Activated CD8-positive, alpha-beta memory T cell treated with anti-CD3 and anti-CD28 coated beads, Interleukin-2, amount 50 U/mL, for 24 hours (primary cell): ENCODE results near the gene ZMYND15.

ENCODE experiments used
- DNase-seq: peaks from one replicate; pipeline ENCODE4 v3.0.0-alpha.2; 2020; ENCODE audit errors: extremely low read depth

The ZMYND15 gene

GRCh38 chr17:4743216-4743615 lies 3.6 kb downstream of the ZMYND15 start:
- no peak for DNase-seq

GRCh38 chr17:4743898-4744297 lies 4.3 kb downstream of the ZMYND15 start:
- no peak for DNase-seq

DNA sequence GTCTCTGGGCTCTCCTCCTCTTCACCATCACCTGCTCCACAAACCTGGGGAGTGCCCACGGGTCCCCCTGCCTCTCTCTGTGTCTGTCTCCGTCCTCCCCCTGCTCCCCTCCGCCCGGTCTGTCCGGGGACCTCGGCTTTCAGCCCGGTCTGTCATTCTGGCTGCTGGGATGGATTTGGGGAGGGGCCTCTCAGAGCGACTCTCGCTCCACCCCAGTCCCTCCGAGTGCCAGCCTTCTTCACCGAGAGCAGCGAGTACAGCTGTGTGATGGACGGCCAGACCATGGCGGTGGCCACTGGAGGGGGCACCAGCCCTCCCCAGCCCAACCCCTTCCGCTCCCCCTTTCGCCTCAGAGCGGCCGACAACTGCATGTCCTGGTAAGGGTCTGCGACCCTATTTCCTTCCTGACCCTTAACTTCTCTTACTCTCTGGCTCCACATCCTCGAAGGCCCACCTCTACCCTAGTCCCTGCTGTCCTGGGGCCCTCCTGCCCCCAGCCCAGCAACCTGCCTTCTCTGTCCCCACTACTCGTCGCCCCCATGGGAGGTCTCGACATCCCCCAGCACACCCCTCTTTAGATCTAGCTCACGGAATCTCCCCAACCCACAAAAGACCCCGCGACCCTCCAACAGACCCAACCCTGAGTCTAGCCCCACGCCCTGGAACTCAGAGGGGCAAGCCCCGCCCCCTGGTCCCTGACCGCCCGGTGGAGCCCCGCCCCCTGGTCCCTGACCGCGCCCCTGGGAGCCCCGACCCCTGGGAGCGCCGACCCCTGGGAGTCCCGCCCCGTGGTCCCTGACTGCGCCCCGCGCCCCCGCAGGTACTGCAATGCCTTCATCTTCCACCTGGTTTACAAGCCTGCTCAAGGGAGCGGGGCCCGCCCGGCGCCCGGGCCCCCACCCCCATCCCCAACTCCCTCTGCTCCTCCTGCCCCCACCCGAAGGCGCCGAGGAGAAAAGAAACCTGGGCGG lies 5.7 kb downstream of the ZMYND15 start:
- no peak for DNase-seq

GRCh38 chr17:4747847-4748246 lies 8.2 kb downstream of the ZMYND15 start:
- no peak for DNase-seq

DNA sequence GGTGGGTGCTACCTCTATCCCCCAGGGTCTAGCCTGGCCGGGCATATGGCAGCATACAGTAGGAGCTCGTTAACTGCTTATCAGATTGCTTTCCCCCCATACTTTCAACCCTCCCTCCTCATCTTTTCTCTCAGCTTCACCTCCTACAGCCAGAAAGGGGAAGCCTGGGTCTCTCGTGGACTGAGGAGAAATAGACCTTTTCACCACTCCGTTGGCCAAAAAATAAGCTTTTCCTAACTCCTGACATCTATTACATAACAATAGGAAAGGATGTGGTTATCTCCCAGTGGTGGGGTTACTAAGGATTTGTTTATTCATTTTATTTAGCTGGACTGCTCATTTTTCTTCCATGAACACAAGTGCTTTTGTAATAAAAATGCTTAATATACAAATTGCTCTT lies 9.1 kb downstream of the ZMYND15 start:
- no peak for DNase-seq

DNA sequence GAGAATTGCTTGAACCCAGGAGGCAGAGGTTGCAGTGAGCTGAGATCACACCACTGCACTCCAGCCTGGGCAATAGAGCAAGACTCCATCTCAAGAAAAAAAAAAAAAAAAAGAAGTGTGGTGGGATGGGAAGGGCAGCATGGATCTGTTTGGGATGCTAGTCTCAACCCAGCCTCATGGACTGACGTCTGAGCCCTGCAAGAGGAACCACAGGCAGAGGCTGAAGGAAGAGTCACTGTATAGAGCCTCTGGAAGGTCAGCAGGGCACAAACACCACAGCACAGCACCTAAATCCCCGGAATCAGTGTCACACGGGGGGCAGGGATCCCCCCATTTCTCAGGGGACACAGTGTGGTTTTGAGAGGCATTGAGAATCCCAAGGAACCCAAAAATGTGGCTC lies 11.0 kb downstream of the ZMYND15 start:
- no peak for DNase-seq

DNA sequence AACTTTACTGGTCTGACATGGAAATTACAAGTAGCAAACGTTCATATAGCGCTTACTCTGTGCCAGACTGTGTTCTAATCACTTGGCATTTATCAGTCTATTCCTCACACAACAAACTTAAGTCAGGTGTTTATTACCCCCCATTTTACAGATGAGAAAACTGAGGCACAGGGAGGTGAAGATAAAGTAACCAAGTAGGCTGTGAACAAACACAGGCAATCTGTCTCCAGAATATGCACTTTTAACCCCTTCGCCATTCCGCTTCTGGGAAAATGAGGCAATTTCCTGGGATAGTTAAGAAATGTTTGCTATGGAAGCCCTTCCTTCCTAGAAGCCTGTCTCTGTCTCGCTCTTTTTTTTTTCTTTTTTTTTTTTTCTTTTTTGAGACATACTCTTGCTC lies 12.3 kb downstream of the ZMYND15 start:
- no peak for DNase-seq

DNA sequence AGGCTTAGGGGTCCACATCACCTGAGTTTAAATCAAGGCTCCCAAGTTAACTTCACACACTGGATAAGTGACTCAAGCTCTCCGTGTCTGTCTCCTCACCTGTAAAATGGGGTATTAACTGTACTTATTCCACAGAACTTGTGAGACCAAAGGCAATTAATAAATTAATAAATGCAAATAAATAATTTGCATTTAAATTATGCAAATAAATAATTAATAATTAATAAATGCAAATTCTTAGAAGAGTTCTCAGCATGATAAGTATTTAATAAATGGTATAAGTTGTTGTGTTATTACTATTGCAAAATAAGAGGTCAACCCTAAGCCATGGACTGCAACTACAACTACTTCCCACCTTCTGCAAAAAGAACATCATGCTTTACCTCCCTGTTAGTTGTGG lies 13.8 kb downstream of the ZMYND15 start:
- DNase-seq, result no peak

- DNase-seq, result no peak
These were observed 20.2 kb downstream of the ZMYND15 start for GRCh38 chr17:4759776-4760236.

DNA sequence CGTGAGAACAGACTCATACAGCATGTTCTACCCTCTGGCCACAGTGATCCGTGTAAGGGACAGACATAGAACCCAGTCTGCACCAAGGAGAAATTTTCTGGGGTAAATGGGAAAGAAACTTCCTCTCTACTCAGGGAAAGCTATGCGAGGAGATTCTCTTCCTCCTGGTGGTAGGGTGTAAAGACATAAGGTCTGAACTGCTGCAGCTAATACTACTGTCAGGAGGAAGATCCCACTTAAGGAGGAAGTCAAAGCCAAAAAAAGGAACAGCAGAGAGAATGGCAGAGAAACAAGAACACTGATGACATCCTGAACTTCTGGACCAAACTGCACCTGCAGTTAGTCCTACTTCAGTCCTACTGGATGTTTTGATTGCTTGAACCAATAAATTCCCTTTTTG lies 25.0 kb downstream of the ZMYND15 start:
- no peak for DNase-seq

GRCh38 chr17:4766201-4766600 lies 26.6 kb downstream of the ZMYND15 start:
- no peak for DNase-seq

GRCh38 chr17:4766723-4767122 lies 27.1 kb downstream of the ZMYND15 start:
- no peak for DNase-seq

- no peak for DNase-seq
These were observed 28.7 kb downstream of the ZMYND15 start for GRCh38 chr17:4768298-4768697.

DNA sequence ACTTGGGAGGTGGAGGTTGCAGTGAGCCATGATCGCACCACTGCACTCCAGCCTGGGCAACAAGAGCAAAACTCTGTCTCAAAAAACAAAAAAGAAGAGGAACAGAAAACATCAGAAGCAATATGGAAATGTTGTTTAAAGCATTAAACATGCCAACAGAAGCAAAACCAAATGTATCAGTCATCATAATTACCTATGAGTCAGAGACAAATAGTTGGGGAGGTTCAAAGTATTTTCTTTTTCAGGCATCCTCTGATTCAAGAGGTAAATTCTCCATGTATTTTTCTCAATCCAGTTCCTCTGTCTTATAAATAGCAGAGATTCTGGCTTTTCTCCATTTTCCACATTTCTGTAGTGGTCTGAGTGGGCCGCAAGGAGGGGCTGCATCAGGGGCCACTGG lies 30.0 kb downstream of the ZMYND15 start:
- no peak for DNase-seq

DNA sequence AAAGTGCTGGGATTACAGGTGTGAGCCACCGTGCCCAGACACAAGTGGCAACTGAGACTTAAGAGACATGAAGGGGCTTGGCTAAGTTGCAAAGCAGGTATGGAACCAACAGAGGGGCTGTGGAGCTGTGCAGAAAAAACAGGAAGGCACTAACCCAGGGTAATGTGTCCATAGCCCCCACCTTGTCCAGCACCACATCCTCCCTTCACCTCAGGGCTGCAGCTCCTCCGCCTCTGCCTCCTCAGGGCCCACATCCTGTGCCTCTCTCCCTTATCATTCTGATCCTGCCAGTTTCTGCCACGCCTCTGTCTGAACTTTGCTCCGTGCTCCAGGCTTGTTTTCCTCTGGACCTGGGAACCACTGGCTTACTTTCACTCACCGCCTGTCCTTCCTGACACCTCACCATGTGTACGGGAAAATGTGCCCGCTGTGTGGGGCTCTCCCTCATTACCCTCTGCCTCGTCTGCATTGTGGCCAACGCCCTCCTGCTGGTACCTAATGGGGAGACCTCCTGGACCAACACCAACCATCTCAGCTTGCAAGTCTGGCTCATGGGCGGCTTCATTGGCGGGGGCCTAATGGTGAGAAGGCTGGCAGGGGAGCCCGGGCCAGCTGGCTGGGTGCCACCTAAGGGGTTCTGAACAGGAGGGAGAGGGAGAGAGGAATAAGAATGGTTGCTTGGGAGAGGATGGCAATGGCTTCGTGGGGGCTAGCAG lies 32.0 kb downstream of the ZMYND15 start, which contains the start of gene TM4SF5:
Gene TM4SF5 (plus strand): TSS at position 368 of the 716 bp plus-strand sequence. CDS start 37 bp downstream, at position 405.
- DNase-seq, result no peak

GRCh38 chr17:4772235-4772613 lies 32.6 kb downstream of the ZMYND15 start:
- DNase-seq, result no peak

DNA sequence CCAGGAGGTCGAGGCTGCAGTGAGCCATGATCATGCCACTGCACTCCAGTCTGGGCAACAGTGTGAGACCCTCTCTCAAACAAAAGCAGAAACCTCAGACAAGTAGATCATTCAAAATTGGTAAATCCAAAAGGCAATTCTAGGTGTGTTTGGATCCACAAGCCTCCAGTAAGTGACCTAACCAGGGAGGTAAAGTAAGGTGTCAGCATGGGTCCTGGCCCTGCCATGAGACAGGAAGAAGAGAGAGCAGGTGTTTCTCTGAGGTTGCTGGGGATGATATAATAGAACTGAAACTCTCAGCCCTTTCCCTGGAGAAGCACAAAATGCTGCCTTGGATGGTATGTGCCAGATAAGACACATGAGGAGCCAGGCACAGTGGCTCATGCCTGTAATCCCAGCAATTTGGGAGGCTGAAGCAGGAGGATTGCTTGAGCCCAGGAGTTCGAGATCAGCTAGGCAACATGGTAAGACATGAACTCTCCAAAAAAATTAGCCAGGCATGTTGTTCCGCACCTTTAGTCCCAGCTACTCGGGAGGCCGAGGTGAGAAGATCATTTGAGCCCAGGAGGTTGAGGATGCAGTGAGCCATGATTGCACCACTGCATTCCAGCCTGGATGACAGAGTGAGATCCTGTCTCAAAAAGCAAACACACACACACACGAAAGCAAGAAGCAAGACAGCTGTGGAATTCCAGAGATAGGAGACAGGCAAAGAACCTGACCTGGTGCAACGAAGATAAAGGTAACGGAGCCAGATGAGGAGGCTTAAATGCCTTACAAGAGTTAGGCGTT lies 38.5 kb downstream of the ZMYND15 start:
- no peak for DNase-seq

DNA sequence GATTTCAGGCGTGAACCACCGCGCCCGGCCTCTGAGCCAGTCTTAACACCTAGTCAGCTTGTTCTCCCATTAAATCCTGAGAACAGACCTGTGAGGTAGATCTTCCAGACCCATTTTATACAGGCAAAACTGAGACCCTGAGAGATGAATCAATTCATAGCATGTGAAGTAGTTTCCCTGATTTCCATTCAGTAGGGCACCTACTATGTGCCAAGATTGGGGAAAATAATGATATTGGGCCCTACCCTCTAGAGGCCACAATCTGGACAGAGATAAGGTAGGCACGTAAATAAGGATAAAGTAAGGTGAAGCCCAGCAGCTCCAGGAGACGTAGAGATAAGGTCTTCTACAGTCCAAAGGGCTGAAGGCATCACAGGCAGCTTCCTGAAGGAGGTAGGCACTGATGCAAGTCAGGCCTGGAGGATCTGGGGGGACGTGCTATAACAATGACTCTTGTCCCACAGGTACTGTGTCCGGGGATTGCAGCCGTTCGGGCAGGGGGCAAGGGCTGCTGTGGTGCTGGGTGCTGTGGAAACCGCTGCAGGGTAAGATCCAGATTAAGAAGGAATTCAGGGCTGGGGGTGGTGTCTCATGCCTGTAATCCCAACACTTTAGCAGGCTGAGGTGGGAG lies 40.8 kb downstream of the ZMYND15 start:
- DNase-seq, result no peak

DNA sequence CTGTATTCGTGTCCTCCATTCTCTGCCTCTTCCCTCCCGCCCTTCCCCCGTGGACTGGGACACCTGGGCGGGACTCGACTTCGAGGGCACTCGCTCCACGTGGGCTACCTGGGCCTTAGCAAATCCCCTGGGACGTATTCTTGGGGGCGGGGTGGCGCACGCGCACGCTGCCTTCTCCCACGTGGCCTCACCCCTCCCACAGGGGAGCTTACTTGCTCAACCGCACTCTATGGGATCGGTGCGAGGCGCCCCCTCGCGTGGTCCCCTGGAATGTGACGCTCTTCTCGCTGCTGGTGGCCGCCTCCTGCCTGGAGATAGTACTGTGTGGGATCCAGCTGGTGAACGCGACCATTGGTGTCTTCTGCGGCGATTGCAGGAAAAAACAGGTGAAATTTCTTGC lies 43.0 kb downstream of the ZMYND15 start:
- no peak for DNase-seq

- no peak for DNase-seq
These were observed 45.9 kb downstream of the ZMYND15 start for GRCh38 chr17:4785311-4786105.

DNA sequence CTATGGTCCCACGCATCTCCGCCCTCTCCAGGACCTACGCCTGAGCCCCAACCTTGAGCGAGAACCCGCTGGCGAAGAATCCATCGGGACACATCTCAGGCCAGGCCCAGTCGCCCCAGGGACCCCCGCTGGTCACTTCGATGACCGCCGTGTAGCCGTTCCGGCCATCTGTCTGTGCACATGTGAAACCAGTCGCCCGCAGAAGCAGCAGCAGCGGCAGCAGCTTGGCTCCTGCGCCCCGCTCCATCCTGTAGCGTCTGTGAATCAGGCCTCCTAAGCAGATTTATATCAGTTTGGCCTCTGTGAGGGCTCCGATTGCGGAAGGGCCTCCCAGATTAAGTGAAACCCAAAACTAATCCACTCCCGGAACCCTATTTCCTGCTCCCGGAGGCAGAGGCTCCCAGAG lies 46.5 kb downstream of the ZMYND15 start, which contains the start of gene VMO1:
Gene VMO1 (minus strand): TSS at position 259 of the 406 bp plus-strand sequence. CDS start 12 bp downstream, at position 247.
- no peak for DNase-seq
